ENCODE results near the gene BCAN.

GRCh38 chr1:156645666-156646065 is 3.7 kb downstream of the BCAN start:
- TF ChIP-seq, protein P1, sequence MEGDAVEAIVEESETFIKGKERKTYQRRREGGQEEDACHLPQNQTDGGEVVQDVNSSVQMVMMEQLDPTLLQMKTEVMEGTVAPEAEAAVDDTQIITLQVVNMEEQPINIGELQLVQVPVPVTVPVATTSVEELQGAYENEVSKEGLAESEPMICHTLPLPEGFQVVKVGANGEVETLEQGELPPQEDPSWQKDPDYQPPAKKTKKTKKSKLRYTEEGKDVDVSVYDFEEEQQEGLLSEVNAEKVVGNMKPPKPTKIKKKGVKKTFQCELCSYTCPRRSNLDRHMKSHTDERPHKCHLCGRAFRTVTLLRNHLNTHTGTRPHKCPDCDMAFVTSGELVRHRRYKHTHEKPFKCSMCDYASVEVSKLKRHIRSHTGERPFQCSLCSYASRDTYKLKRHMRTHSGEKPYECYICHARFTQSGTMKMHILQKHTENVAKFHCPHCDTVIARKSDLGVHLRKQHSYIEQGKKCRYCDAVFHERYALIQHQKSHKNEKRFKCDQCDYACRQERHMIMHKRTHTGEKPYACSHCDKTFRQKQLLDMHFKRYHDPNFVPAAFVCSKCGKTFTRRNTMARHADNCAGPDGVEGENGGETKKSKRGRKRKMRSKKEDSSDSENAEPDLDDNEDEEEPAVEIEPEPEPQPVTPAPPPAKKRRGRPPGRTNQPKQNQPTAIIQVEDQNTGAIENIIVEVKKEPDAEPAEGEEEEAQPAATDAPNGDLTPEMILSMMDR (IDR thresholded peaks at IDR 0.05) = no peak
- TF ChIP-seq, protein P2, sequence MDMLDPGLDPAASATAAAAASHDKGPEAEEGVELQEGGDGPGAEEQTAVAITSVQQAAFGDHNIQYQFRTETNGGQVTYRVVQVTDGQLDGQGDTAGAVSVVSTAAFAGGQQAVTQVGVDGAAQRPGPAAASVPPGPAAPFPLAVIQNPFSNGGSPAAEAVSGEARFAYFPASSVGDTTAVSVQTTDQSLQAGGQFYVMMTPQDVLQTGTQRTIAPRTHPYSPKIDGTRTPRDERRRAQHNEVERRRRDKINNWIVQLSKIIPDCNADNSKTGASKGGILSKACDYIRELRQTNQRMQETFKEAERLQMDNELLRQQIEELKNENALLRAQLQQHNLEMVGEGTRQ (IDR thresholded peaks at IDR 0.05) = no peak
- no peak for TF ChIP-seq MAX (IDR thresholded peaks at IDR 0.05)
- no peak for TF ChIP-seq SMC3 (IDR thresholded peaks at IDR 0.05)
- no peak for TF ChIP-seq EHMT2 (IDR thresholded peaks at IDR 0.05; ENCODE audit: low read depth)
- no peak for TF ChIP-seq HDAC2 (IDR thresholded peaks at IDR 0.05)
- TF ChIP-seq POLR2A (IDR thresholded peaks at IDR 0.05; ENCODE audit: low read length) = no peak
- no peak for TF ChIP-seq EP300 (IDR thresholded peaks at IDR 0.05)
- no peak for TF ChIP-seq REST (IDR thresholded peaks at IDR 0.05)
- TF ChIP-seq MAZ (IDR thresholded peaks at IDR 0.05; ENCODE audit: borderline replicate concordance, low read depth, low read length) = no peak
- TF ChIP-seq PHF8 (IDR thresholded peaks at IDR 0.05; ENCODE audit: borderline replicate concordance, low read depth) = no peak
- TF ChIP-seq RFX5 (IDR thresholded peaks at IDR 0.05) = no peak
- TF ChIP-seq RAD21 (conservative IDR thresholded peaks at IDR 0.05 in 1 of 2, IDR thresholded peaks at IDR 0.05 in 1 of 2) = no peak

Data from A549 (cell line).